HEK293T (cell line): Measurements from ENCODE around the gene BMF.

Source experiments
- BHLHE40 ChIP-seq: fragments of 450-650 bp; IDR thresholded peaks from 2 replicates; pipeline ENCODE4 v1.6.1; 2016; ENCODE audit warnings: mild to moderate bottlenecking, moderate library complexity, borderline replicate concordance
- ELF4 ChIP-seq: fragments of 450-650 bp; IDR thresholded peaks from 2 replicates; pipeline ENCODE4 v1.6.1; 2017; ENCODE audit warnings: antibody characterized with exemption
- FOXA1 ChIP-seq: fragments of 450-650 bp; IDR thresholded peaks from 2 replicates; pipeline ENCODE4 v1.6.1; 2016; ENCODE audit warnings: mild to moderate bottlenecking
- FOXK2 ChIP-seq: fragments of 450-650 bp; IDR thresholded peaks from 2 replicates; pipeline ENCODE4 v1.6.1; 2016; ENCODE audit warnings: mild to moderate bottlenecking
- FOXM1 ChIP-seq: fragments of 450-650 bp; IDR thresholded peaks from 2 replicates; pipeline ENCODE4 v1.6.1; 2017; ENCODE audit warnings: mild to moderate bottlenecking, borderline replicate concordance
- HDGF ChIP-seq: fragments of 450-650 bp; IDR thresholded peaks from 2 replicates; pipeline ENCODE4 v1.6.1; 2017; ENCODE audit warnings: antibody characterized with exemption, borderline replicate concordance
- L3MBTL2 ChIP-seq: fragments of 450-650 bp; conservative IDR thresholded peaks from 2 replicates; pipeline ENCODE4 v1.6.1; 2016; ENCODE audit warnings: mild to moderate bottlenecking
- PKNOX1 ChIP-seq: fragments of 450-650 bp; IDR thresholded peaks from 2 replicates; pipeline ENCODE4 v1.6.1; 2016
- SP1 ChIP-seq: fragments of 450-650 bp; IDR thresholded peaks from 2 replicates; pipeline ENCODE4 v1.6.1; 2017
- SUZ12 ChIP-seq: fragments of 450-650 bp; IDR thresholded peaks from 2 replicates; pipeline ENCODE4 v1.6.1; 2016; ENCODE audit warnings: mild to moderate bottlenecking

GRCh38 chr15:40053079-40053830 lies 55.4 kb downstream of the BMF start:
- TF ChIP-seq FOXA1: no peak
- no peak for TF ChIP-seq SUZ12
- TF ChIP-seq HDGF: no peak
- TF ChIP-seq BHLHE40: no peak
- TF ChIP-seq FOXM1: no peak
- TF ChIP-seq L3MBTL2: no peak
- no peak for TF ChIP-seq ELF4
- TF ChIP-seq SP1: no peak
- no peak for TF ChIP-seq FOXK2
- no peak for TF ChIP-seq PKNOX1
